NCI-H345 treated with DMSO at 0.1 percent for 48 hours (cell line): ENCODE results near the gene STIP1.

Experiments used
- DNase-seq: peaks from one replicate; lab custom pipeline; 2025; ENCODE audit not compliant: unreplicated experiment; lab: John Stamatoyannopoulos, UW

The STIP1 gene

GRCh38 chr11:64196626-64197025, 10.7 kb downstream of the STIP1 start:
- no peak for DNase-seq

DNA sequence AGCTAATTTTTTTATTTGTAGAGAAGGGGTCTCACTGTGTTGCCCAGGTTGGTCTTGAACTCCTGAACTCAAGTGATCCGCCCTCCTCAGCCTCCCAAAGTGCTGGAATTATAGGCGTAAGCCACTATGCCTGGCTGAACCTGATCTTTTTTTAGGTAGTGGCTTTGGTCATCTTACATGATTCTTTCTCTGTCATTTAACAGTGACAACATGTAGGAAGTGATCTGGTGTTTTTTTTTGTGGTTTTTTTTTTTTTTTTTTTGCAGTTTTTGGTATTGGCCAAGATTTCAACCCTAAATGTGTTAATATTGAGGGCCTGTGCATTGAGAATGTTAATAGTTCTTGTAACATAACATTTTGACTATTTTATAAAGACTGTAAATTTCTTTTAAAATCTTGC, 12.5 kb downstream of the STIP1 start:
- DNase-seq, result no peak

DNA sequence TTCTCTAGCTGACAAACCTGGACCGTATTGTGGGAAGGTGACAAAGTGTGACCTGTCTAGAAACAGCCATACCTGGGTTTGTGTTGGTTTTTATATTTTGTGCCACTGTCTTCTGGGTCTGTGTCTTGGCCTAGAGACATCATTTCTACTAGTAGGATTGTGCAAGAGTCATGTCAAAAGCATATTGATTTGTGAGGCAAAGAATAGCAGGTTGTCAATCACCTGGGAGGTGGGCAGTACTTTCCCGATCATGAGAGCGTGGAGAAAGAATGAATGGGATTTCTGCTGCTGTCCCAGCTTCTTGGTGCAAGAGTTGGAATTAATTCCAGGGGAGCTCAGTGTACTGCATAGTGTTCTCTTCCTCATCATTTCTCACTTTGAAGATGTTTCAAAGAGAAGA, 15.6 kb downstream of the STIP1 start:
- no peak for DNase-seq

- DNase-seq, result no peak
Observed at GRCh38 chr11:64202992-64203391, 17.0 kb downstream of the STIP1 start.

DNA sequence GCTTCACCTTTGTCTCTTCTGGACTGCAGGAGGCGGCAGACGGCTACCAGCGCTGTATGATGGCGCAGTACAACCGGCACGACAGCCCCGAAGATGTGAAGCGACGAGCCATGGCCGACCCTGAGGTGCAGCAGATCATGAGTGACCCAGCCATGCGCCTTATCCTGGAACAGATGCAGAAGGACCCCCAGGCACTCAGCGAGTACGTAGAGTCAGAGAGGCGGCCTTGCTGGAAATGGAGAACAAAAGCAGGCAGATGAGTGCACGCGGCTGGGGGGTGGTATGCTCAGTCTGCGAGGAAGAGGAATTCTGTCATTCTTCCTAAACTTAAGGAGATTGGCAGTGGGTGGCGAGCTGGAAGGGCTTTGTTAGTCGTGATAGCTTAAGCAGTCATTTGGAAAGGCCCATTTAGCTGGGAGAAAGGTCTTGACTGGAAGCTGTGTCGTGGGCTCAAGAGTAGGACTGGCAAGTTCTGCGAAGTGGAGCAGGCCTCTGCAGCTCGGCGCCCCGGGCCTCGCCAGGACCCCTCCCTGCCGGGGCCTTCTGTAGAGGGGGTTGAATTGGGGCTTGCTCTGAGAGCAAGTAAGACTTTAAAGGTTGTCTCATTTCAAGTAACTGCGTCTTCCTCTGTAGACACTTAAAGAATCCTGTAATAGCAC, 17.6 kb downstream of the STIP1 start:
- DNase-seq, result no peak

DNA sequence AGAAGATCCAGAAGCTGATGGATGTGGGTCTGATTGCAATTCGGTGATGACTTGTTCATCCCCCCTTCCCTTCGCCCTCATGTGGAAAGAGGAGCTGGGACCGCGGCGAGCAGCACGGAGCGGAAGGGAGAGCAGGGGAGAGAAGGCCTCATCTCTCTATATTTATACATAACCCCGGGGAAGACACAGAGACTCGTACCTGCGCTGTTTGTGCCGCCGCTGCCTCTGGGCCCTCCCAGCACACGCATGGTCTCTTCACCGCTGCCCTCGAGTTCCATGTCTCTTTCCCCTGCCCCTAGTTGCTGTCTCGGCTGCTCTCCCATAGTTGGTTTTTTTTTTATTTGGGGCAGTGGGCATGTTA, 18.1 kb downstream of the STIP1 start:
- no peak for DNase-seq

- DNase-seq, result peak; percentile 31
Observed at GRCh38 chr11:64204464-64204989, 18.6 kb downstream of the STIP1 start.

DNA sequence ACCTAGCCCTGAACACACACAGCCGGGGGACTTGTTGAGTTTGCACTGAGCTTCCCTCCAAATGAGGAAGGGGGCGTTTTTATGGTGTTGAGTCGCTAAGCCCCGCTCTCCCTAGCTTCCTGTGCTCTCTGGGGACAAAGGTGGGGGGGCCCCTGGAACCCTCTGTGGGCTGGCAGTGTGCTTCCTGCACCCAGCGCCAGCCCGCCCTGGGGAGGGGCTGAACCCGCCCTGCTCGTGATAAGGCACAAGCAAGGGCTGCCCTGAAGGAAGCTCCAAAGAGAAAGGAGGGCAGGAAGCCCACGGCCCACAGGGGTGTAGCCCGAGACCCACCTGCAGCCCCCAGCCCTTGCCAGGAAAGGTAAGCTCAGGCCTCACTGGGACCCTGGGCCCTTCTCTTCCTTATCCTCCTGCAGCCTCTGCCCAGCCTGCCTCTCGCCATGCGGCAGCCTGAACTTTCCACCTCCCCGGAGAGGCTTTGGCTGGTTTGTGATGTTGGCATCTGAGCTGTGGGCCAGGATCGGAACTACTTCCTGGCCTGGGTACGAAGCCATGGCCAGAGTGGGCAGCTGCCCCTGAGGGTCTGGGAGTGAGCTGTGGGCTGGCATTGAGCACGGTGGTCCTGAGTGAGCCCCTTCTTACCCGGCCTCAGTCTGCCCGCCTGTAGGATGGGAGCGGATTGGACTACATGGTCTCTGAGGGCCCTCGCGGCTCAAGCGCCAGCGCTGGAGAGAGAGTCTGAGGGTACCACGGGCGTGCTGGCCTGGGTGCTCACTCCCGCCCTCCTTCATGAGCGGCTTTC, 20.7 kb downstream of the STIP1 start, which contains the start of gene FERMT3:
FERMT3 (plus strand) TSS at position 265 of the 799 bp plus-strand sequence. CDS start 644 bp downstream, outside the sequence.
- DNase-seq, result no peak

GRCh38 chr11:64207256-64208085, 21.5 kb downstream of the STIP1 start:
- no peak for DNase-seq

GRCh38 chr11:64208086-64208795, 22.3 kb downstream of the STIP1 start:
- DNase-seq, result no peak

- DNase-seq, result no peak
Observed at GRCh38 chr11:64208796-64209562, 23.0 kb downstream of the STIP1 start.

DNA sequence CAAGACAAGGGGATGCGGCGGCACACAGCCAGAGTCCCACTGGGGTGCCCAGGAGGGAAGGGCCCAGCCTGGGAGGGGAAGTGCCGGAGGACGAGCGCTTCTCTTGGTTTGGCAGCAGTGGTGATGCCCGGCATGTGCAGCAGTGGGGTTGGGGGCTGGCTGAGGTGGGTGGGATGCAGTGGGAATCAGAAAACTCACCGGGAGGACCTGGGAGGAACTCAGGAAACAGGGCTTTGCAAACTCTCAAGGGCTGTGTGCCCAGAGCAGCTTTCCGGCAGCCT, 23.5 kb downstream of the STIP1 start:
- no peak for DNase-seq

- no peak for DNase-seq
Observed at GRCh38 chr11:64210301-64211020, 24.5 kb downstream of the STIP1 start.

GRCh38 chr11:64211181-64211872, 25.4 kb downstream of the STIP1 start:
- DNase-seq, result no peak

- DNase-seq, result no peak
Observed at GRCh38 chr11:64216879-64217278, 30.9 kb downstream of the STIP1 start.

GRCh38 chr11:64218628-64219353, 32.8 kb downstream of the STIP1 start:
- DNase-seq, result no peak

GRCh38 chr11:64219354-64219684, 33.3 kb downstream of the STIP1 start:
- DNase-seq, result no peak

DNA sequence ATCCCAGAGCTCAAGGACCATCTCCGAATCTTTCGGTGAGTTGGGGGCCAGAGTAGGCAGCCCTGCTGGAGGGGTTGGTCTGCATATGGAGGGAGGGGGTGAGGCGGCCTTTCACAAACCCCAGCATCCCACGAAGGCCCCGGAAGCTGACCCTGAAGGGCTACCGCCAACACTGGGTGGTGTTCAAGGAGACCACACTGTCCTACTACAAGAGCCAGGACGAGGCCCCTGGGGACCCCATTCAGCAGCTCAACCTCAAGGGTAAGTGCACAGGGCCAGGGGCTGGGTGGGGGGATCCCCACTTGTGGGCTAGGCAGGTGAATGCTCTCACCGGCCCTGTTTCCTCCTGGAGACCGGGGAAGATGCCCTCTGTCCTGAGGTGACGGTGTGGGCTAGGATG, 33.8 kb downstream of the STIP1 start:
- no peak for DNase-seq

GRCh38 chr11:64220271-64220670, 34.3 kb downstream of the STIP1 start:
- DNase-seq, result no peak
